Esophagus muscularis mucosa (tissue), 4 donors: Measurements from ENCODE around the gene EXOC6B. TPM values are rescaled to one million over a fixed set of nuclear protein-coding genes. Genes with fewer than 3 reads are reported as not detected.

ENCODE experiments used
- DNase-seq: peaks from one replicate; pipeline ENCODE4 v3.0.0-alpha.2; 2017; ENCODE audit errors: extremely low spot score
- H3K27ac ChIP-seq, 4 donors: fragments of 200-600 bp; sonication (generic); replicated peaks in 1 of 4; 1 replicate in 3 of 4; 2 replicates in 1 of 4; pipeline ENCODE4 v1.5.1; 2016 to 2019; ENCODE audit warnings: mild to moderate bottlenecking in 1 of 4
- H3K27me3 ChIP-seq, 4 donors: fragments of 200-600 bp; sonication (generic); one replicate each; pipeline versions ENCODE4 v1.5.1 to v1.6.0; 2016 to 2019
- H3K36me3 ChIP-seq, 4 donors: fragments of 200-600 bp; sonication (generic); one replicate each; pipeline ENCODE4 v1.5.1; 2016 to 2019
- H3K4me1 ChIP-seq, 4 donors: fragments of 200-600 bp; sonication (generic); one replicate each; pipeline ENCODE4 v1.5.1; 2016 to 2019
- H3K4me3 ChIP-seq, 4 donors: fragments of 200-600 bp; sonication (generic); 1 replicate in 2 of 4; 2 replicates in 2 of 4; pipeline ENCODE4 v1.5.1; 2016 to 2019; ENCODE audit warnings: mild to moderate bottlenecking in 4 of 4, moderate library complexity in 1 of 4
- H3K9me3 ChIP-seq, 4 donors: fragments of 200-600 bp; sonication (generic); 1 replicate in 3 of 4; 2 replicates in 1 of 4; pipeline ENCODE4 v1.5.1; 2016 to 2019
- CTCF ChIP-seq, 3 experiments: fragments of 200-600 bp in 2 of 3; fragments of 450-650 bp in 1 of 3; sonication (generic) in 2 of 3; IDR thresholded peaks; one replicate each; pipeline ENCODE4 v1.5.1; 2017 to 2019; ENCODE audit warnings: antibody characterized with exemption in 3 of 3, mild to moderate bottlenecking in 2 of 3, moderate library complexity in 1 of 3
- EP300 ChIP-seq: sonication (generic); formaldehyde crosslinking; IDR thresholded peaks from one replicate; pipeline ENCODE4 v1.6.1; 2017; ENCODE audit warnings: antibody characterized with exemption
- POLR2A ChIP-seq: fragments of 450-650 bp; IDR thresholded peaks from one replicate; pipeline ENCODE4 v1.6.1; 2017; ENCODE audit warnings: antibody characterized with exemption, moderate library complexity, mild to moderate bottlenecking, low read depth
- POLR2AphosphoS5 ChIP-seq, 2 donors: sonication (generic); formaldehyde crosslinking; IDR thresholded peaks; one replicate each; pipeline ENCODE4 v1.6.1; 2017; ENCODE audit warnings: antibody characterized with exemption in 2 of 2
- WGBS: methylation state at CpG from one replicate; pipeline ENCODE4 v1.1.5; 2018; 5-methylcytosine and 5-hydroxymethylcytosine counted together
- intact Hi-C: fragments of 100-400 bp; cut with DNase I; formaldehyde crosslinking; loops from one replicate; pipeline ENCODE4 v1.15.1; 2023
- total RNA-seq, 4 donors: library from RNA; depleted of rRNA; stranded (reverse); fragments of >200 nt; gene quantifications; one replicate each; pipeline versions ENCODE4 v1.1.0 to v1.2.1, GENCODE V29; 2016

The EXOC6B gene
- total RNA-seq, 4 donors from 2014 or later: 24.5 to 45.9 (median 37.4) TPM

GRCh38 chr2:72135921-72136320, 689.9 kb downstream of the EXOC6B start:
- H3K27me3 ChIP-seq: peaks cover 0 to 24% (median 0%) of the 10 kb centered on the region in 4 donors
- H3K9me3 ChIP-seq: no peaks in the 10 kb centered on the region
- no peak overlapping the region for H3K27ac ChIP-seq
- H3K36me3 ChIP-seq: no peaks in the 10 kb centered on the region
- DNase-seq: no peak
- WGBS: 90% methylated on average over 8 of the region's 8 CpGs
- TF ChIP-seq EP300: no peak
- no peak for TF ChIP-seq POLR2AphosphoS5 (IDR thresholded peaks at IDR 0.05)
- TF ChIP-seq CTCF (IDR thresholded peaks at IDR 0.05): no peak
- no peak for TF ChIP-seq POLR2A
- peaks cover 15 to 21% (median 17%) of the 10 kb centered on the region in 4 donors for H3K4me1 ChIP-seq
- H3K4me3 ChIP-seq: no peak overlapping the region
- intact Hi-C loops: loop anchor here (5.0 kb wide), 1 partner anchor 334 kb away; no protein-coding TSS in a partner anchor

- 84% methylated on average over 7 of the region's 19 CpGs for WGBS
- TF ChIP-seq POLR2A (no peak), POLR2AphosphoS5 (IDR thresholded peaks at IDR 0.05) (no peak), CTCF (IDR thresholded peaks at IDR 0.05) (no peak), EP300 (no peak)
Observed at GRCh38 chr2:72134997-72135800, 690.6 kb downstream of the EXOC6B start.

GRCh38 chr2:72134408-72134996, 691.3 kb downstream of the EXOC6B start:
- intact Hi-C loops: no loop called here
- Histone ChIP-seq H3K4me3 (no peak overlapping the region), H3K27ac (no peak overlapping the region), H3K27me3 (peaks cover 0 to 29% (median 0%) of the 10 kb centered on the region in 4 donors), H3K36me3 (no peaks in the 10 kb centered on the region), H3K4me1 (peaks cover 15 to 21% (median 17%) of the 10 kb centered on the region in 4 donors), H3K9me3 (no peaks in the 10 kb centered on the region)
- 83% methylated on average over 5 of the region's 10 CpGs for WGBS
- TF ChIP-seq POLR2AphosphoS5 (IDR thresholded peaks at IDR 0.05) (no peak), EP300 (no peak), CTCF (IDR thresholded peaks at IDR 0.05) (no peak), POLR2A (no peak)
- no peak for DNase-seq

More at GRCh38 chr2:72134997-72135800, 690.6 kb downstream of the EXOC6B start:
- Histone ChIP-seq H3K36me3 (no peaks in the 10 kb centered on the region), H3K27ac (no peak overlapping the region), H3K4me3 (no peak overlapping the region), H3K4me1 (peaks cover 15 to 21% (median 17%) of the 10 kb centered on the region in 4 donors), H3K9me3 (no peaks in the 10 kb centered on the region), H3K27me3 (peaks cover 0 to 29% (median 0%) of the 10 kb centered on the region in 4 donors)
- intact Hi-C loops: loop anchor here (5.0 kb wide), 1 partner anchor 333 kb away; no protein-coding TSS in a partner anchor
- DNase-seq: no peak

GRCh38 chr2:72133721-72134407, 692.0 kb downstream of the EXOC6B start:
- DNase-seq: no peak
- peaks cover 0 to 29% (median 0%) of the 10 kb centered on the region in 4 donors for H3K27me3 ChIP-seq
- intact Hi-C loops: no loop called here

More at GRCh38 chr2:72133721-72134407, 692.0 kb downstream of the EXOC6B start:
- 84% methylated on average over 6 of the region's 11 CpGs for WGBS
- TF ChIP-seq POLR2A (no peak), POLR2AphosphoS5 (IDR thresholded peaks at IDR 0.05) (no peak), CTCF (IDR thresholded peaks at IDR 0.05) (no peak), EP300 (no peak)
- no peak overlapping the region for H3K27ac ChIP-seq
- no peak overlapping the region for H3K4me3 ChIP-seq
- no peaks in the 10 kb centered on the region for H3K9me3 ChIP-seq
- no peaks in the 10 kb centered on the region for H3K36me3 ChIP-seq
- peaks cover 14 to 19% (median 17%) of the 10 kb centered on the region in 4 donors for H3K4me1 ChIP-seq
